HG03460 (cell line): Measurements from ENCODE around the gene DAW1.

Experiments used
- ATAC-seq: cut with Tn5 transposase; IDR thresholded peaks from one replicate; pipeline ENCODE4 v1.9.1; 2021; ENCODE audit not compliant: unreplicated experiment

DAW1 gene

GRCh38 chr2:227861011-227861410, 10.4 kb upstream of the DAW1 start:
- ATAC-seq = no peak

GRCh38 chr2:227862227-227862740, 9.1 kb upstream of the DAW1 start:
- no peak for ATAC-seq

GRCh38 chr2:227862741-227863588, 8.5 kb upstream of the DAW1 start:
- ATAC-seq = no peak

- no peak for ATAC-seq
Observed at GRCh38 chr2:227864161-227864756, 7.2 kb upstream of the DAW1 start.

DNA sequence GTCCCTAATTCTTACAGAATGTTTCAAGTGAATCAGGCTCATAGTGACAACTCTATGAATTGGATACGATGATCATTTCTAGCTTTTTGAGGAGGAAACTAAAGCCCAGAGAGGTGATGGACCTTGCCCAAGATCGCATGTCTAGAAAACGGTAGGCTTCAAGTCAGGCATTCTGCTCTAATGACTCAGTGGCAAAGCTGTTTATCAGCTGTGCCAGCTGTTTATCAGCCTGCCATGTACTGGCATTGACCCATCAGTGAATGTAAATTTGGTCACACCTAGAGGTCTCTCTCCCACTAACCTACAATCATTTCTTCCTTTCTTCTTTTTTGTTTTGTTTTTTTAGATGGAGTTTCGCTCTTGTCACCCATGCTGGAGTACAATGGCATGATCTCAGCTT, 6.1 kb upstream of the DAW1 start:
- no peak for ATAC-seq

GRCh38 chr2:227867386-227867785, 4.0 kb upstream of the DAW1 start:
- ATAC-seq = no peak

DNA sequence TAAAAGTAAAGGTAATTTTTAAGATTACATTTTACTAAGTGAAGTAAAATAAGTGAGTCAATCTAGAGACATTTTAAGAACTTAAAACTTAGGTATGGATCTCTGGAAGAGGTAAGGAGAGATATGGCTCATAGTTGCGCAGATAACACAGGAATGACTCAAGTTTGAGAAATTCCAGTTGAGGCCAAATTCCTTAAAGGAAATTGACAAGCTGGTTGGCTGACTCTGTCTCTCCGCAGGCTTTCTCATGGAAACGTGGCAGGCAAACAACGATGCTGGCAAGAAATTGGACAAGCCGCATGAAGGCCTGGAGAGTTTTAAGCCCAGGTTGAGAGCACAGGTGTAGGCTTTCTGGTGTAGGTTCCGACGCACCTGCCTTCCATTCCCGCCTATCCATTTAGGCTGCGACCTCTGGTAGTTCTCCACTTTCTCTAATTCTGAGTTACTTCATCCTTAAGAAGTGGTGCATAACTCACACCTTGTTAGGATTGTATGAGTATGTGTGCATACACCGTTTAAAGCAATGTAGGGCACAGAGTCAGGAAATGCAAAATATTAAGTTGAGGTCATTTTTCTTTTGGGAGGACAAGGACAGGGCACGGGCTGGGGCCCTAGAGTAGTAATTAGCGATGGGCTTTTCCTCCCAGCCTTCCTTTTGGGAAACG, 589 bp upstream of the DAW1 start:
- no peak for ATAC-seq

GRCh38 chr2:227872676-227873075, 1.2 kb downstream of the DAW1 start:
- ATAC-seq = no peak

DNA sequence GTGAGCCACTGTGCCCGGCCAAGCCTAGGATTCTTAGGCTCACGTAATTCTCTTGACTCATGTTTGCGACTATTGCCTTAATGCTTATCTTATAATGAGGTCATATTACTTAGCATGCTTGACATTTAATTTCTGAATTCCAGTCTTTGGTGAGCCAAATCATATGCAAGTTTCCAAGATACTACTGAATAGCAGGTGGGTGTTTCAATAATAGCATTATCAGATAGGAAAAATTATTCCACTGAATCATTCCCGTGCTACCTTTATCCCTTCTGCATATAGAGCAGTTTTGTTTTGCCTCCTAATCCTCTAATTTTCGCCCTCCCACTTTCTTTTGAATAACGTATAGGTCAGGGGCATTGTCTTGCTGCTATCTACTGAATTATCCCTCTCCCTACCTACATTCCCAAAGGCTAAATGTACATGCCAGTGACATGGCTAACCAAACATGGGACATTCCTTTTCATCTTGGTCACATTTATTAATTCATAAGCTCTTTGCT, 4.9 kb downstream of the DAW1 start:
- ATAC-seq = no peak

- ATAC-seq = no peak
Observed at GRCh38 chr2:227877421-227878310, 6.2 kb downstream of the DAW1 start.

DNA sequence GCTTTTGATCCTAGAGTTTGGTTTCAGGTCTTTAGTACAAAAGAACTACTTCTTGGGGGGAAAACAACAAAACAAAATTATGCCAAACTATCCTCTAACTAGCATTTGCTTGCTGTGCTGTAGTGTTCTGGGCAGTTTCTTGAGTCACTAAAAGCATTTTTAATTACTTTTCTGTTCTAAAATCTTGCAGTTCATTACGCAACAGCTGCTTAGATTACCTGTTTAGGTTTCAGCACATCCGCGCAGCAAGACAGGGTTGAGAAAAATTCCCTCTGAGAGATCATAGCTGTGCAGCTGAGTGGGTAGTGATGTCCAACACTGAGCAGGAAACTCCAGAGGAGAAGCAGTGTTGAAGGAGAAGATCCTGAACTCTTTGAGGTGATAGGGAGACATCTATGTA, 9.0 kb downstream of the DAW1 start:
- ATAC-seq = no peak

- no peak for ATAC-seq
Observed at GRCh38 chr2:227881866-227882517, 10.6 kb downstream of the DAW1 start.

DNA sequence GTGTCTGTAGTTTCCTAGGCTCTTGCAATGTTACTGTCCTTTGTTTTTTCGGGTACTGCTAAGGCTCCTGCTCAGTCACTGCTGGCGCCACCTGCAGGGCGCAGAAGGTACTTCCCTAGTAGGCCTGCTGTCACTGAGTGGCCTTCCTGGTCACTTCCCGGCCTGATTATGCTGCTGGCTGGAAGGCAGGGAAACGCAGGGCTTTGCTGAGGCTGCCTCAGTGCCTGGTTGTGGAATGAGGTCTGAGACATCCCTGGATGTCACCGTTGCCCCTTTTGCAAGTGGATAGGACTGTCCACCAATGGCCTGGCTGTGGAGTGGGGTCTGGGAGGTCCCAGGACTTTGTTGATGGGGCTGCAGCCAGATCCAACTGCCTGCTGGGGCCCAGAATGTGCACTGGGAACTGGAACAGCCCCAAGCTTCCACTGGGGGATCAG, 13.1 kb downstream of the DAW1 start:
- ATAC-seq = peak; percentile 87

DNA sequence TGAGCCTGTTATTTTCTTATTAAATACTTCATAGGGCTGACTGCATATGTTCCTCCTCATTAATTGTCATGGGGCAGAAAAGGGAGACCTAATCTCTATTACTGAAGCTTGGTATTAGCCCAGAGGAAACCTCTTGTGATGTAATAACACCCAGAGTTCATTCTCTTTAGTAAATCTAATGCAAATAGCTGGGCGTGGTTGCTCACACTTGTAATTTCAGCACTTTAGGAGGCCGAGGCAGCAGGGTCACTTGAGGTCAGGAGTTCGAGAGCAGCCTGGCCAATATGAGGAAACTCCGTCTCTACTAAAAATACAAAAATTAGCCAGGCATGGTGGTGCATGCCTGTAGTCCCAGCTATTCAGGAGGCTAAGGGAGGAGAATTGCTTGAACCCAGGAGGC, 14.7 kb downstream of the DAW1 start:
- no peak for ATAC-seq

GRCh38 chr2:227888289-227888688, 16.9 kb downstream of the DAW1 start:
- ATAC-seq = no peak

DNA sequence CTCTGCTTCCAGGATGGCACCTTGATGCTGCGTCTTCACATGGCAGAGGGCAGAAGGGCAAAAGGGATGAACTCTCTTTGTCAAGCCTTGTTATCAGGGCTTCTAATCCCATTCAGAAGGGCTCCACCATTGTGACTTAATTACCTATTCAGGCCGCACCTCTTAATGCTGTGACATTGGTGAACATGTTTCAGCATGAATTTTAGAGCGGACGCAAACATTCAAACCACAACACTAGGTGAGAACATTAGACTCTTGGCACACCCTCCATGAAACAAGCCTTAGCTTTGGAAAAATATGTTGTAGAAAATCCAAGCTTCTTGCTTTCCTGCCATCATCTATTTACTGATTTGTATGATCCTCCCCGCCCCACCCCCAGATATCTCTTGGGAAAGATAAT, 17.9 kb downstream of the DAW1 start:
- ATAC-seq = no peak

- ATAC-seq = peak; percentile 54
Observed at GRCh38 chr2:227890495-227891079, 19.2 kb downstream of the DAW1 start.

DNA sequence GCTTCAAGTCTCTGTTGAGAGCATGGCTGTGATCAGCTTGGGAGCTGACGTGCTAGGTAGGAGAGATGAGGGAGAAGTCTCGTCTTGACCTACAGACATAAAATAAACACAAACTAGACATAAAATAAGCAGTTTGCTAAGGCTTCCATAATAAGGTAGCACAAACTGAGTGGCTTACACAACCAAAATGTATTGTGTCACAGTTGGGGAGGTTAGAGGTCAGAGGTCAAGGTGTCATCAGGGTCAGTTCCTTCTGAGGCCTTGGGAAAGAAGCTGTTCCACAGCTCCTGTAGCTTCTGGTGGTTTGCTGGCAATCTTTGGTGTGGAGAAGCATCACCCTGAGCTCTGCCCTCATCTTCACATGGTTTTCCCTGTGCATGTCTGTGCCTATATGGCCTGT, 20.2 kb downstream of the DAW1 start:
- no peak for ATAC-seq

GRCh38 chr2:227903381-227903780, 31.9 kb downstream of the DAW1 start:
- no peak for ATAC-seq

- ATAC-seq = no peak
Observed at GRCh38 chr2:227906991-227907390, 35.6 kb downstream of the DAW1 start.
